LNCAP (cell line): ENCODE results near the gene AHDC1.

Experiments used
- CTCF ChIP-seq: fragments of 450-650 bp; IDR thresholded peaks from 2 replicates; pipeline ENCODE4 v1.5.1; 2017; ENCODE audit warnings: mild to moderate bottlenecking

Gene AHDC1

GRCh38 chr1:27583479-27583878 lies 20.5 kb downstream of the AHDC1 start:
- TF ChIP-seq CTCF = no peak

- TF ChIP-seq CTCF = no peak
These were observed 22.1 kb downstream of the AHDC1 start for GRCh38 chr1:27581823-27582243.

GRCh38 chr1:27577504-27578188 lies 26.3 kb downstream of the AHDC1 start:
- no peak for TF ChIP-seq CTCF

- no peak for TF ChIP-seq CTCF
These were observed 27.1 kb downstream of the AHDC1 start for GRCh38 chr1:27576806-27577227.

GRCh38 chr1:27575840-27576331 lies 28.1 kb downstream of the AHDC1 start:
- no peak for TF ChIP-seq CTCF

GRCh38 chr1:27574871-27575831 lies 28.8 kb downstream of the AHDC1 start:
- no peak for TF ChIP-seq CTCF

GRCh38 chr1:27574001-27574781 lies 29.8 kb downstream of the AHDC1 start:
- TF ChIP-seq CTCF = no peak
